H1 (cell line): ENCODE measurements around the gene MCRS1. TPM values are rescaled to one million over a fixed set of nuclear protein-coding genes. Genes with fewer than 3 reads are reported as not detected.

Source experiments
- polyA plus RNA-seq, 7 experiments: library from polyadenylated mRNA; depleted of rRNA in 3 of 7; stranded (reverse) in 5 of 7; unstranded in 2 of 7; fragments of >200 nt in 5 of 7; fragments of 200-250 nt in 2 of 7; gene quantifications; 1 replicate in 5 of 7; 2 replicates in 1 of 7; 4 replicates in 1 of 7; pipeline versions ENCODE4 v1.2.1 to v1.2.3, GENCODE V29; 2011 to 2013; ENCODE audit warnings: missing spikeins in 2 of 7, mixed read lengths in 2 of 7
- total RNA-seq: library from RNA; stranded (reverse); fragmentation: NEBNext Ultra II Directional; extraction: Animal tissue kit (Norgen Biotek cat#: 25700); gene quantifications from 2 replicates; pipeline ENCODE4 v1.2.1, GENCODE V29; 2021
- TF ChIP-seq, protein P1 (sequence below): fragments of 300-600 bp; sonication (generic); IDR thresholded peaks from 2 replicates; pipeline ENCODE4 v1.7.1; 2012; ENCODE audit warnings: low read length, moderate library complexity, mild to moderate bottlenecking, inconsistent platforms; ENCODE audit not compliant: insufficient replicate concordance

MCRS1 gene
- total and polyA plus RNA-seq, 2 of the 8 experiments (the other 6 are each of a cell fraction or from before 2014, with no cell fraction given), result 90.3 to 139 TPM

DNA sequence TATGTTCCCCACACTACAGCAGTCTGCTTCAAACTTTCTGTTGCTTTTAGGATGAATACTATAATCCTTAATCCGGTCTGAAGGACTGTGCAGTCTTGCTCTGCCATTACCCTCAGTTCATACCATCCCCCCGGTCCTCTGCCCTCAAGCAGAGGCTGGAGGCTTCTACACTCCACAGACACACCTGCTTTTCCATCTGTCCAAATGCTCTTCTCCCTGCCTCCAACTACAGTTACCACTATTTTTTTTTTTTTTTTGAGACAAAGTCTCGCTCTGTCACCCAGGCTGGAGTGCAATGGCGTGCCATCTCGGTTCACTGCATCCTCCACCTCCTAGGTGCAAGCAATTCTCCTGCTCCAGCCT, 48.4 kb downstream of the MCRS1 start (continued):
- TF ChIP-seq, protein P1, sequence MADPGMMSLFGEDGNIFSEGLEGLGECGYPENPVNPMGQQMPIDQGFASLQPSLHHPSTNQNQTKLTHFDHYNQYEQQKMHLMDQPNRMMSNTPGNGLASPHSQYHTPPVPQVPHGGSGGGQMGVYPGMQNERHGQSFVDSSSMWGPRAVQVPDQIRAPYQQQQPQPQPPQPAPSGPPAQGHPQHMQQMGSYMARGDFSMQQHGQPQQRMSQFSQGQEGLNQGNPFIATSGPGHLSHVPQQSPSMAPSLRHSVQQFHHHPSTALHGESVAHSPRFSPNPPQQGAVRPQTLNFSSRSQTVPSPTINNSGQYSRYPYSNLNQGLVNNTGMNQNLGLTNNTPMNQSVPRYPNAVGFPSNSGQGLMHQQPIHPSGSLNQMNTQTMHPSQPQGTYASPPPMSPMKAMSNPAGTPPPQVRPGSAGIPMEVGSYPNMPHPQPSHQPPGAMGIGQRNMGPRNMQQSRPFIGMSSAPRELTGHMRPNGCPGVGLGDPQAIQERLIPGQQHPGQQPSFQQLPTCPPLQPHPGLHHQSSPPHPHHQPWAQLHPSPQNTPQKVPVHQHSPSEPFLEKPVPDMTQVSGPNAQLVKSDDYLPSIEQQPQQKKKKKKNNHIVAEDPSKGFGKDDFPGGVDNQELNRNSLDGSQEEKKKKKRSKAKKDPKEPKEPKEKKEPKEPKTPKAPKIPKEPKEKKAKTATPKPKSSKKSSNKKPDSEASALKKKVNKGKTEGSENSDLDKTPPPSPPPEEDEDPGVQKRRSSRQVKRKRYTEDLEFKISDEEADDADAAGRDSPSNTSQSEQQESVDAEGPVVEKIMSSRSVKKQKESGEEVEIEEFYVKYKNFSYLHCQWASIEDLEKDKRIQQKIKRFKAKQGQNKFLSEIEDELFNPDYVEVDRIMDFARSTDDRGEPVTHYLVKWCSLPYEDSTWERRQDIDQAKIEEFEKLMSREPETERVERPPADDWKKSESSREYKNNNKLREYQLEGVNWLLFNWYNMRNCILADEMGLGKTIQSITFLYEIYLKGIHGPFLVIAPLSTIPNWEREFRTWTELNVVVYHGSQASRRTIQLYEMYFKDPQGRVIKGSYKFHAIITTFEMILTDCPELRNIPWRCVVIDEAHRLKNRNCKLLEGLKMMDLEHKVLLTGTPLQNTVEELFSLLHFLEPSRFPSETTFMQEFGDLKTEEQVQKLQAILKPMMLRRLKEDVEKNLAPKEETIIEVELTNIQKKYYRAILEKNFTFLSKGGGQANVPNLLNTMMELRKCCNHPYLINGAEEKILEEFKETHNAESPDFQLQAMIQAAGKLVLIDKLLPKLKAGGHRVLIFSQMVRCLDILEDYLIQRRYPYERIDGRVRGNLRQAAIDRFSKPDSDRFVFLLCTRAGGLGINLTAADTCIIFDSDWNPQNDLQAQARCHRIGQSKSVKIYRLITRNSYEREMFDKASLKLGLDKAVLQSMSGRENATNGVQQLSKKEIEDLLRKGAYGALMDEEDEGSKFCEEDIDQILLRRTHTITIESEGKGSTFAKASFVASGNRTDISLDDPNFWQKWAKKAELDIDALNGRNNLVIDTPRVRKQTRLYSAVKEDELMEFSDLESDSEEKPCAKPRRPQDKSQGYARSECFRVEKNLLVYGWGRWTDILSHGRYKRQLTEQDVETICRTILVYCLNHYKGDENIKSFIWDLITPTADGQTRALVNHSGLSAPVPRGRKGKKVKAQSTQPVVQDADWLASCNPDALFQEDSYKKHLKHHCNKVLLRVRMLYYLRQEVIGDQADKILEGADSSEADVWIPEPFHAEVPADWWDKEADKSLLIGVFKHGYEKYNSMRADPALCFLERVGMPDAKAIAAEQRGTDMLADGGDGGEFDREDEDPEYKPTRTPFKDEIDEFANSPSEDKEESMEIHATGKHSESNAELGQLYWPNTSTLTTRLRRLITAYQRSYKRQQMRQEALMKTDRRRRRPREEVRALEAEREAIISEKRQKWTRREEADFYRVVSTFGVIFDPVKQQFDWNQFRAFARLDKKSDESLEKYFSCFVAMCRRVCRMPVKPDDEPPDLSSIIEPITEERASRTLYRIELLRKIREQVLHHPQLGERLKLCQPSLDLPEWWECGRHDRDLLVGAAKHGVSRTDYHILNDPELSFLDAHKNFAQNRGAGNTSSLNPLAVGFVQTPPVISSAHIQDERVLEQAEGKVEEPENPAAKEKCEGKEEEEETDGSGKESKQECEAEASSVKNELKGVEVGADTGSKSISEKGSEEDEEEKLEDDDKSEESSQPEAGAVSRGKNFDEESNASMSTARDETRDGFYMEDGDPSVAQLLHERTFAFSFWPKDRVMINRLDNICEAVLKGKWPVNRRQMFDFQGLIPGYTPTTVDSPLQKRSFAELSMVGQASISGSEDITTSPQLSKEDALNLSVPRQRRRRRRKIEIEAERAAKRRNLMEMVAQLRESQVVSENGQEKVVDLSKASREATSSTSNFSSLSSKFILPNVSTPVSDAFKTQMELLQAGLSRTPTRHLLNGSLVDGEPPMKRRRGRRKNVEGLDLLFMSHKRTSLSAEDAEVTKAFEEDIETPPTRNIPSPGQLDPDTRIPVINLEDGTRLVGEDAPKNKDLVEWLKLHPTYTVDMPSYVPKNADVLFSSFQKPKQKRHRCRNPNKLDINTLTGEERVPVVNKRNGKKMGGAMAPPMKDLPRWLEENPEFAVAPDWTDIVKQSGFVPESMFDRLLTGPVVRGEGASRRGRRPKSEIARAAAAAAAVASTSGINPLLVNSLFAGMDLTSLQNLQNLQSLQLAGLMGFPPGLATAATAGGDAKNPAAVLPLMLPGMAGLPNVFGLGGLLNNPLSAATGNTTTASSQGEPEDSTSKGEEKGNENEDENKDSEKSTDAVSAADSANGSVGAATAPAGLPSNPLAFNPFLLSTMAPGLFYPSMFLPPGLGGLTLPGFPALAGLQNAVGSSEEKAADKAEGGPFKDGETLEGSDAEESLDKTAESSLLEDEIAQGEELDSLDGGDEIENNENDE, result no peak
